NCI-H146 treated with DMSO at 0.1 percent for 48 hours (cell line): ENCODE results near the gene CABLES1.
A peak's percentile ranks its signal among the peaks of the same experiment; 100 is the strongest.

Source experiments
- DNase-seq: peaks from one replicate; lab custom pipeline; 2025; ENCODE audit not compliant: unreplicated experiment; lab: John Stamatoyannopoulos, UW

The CABLES1 gene

DNA sequence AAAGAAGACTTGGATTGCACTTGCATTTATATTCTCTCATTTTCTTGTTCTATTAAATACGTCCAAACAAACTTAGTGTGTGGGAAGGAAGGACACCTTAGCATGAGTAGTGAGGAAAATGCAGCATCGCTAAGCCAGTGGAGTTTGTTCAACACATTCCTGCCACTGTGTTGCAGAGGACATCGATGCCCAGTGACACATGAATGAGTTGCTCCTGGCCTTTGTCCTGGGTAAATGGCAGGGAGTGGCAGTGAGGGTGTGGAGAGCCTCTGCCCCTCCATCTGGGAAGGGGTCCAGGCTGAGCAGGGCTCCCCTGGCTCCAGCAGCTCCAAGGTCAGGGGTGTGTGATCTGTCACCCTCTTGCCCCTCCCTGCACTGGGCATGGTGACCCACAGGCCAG is 75.9 kb downstream of the CABLES1 start:
- no peak for DNase-seq

DNA sequence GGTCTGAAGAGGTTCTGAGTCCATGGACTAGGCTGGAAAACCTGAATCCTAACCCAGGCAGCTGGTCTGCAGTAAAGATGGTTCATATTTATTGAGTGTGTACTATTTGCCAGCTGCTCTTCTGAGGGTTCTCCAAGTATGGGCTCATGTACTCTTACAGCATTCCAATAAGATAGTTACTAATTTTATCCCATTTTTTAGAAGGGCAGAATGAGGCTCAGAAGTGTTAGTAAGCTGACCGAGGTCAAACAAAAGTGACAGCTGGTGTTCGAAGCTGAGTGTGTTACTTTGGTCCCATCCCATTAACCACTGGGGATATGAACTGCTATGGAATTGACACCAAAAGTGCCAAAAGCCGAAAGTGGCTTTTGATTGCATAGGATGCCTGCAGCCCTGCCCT is 76.9 kb downstream of the CABLES1 start:
- no peak for DNase-seq

DNA sequence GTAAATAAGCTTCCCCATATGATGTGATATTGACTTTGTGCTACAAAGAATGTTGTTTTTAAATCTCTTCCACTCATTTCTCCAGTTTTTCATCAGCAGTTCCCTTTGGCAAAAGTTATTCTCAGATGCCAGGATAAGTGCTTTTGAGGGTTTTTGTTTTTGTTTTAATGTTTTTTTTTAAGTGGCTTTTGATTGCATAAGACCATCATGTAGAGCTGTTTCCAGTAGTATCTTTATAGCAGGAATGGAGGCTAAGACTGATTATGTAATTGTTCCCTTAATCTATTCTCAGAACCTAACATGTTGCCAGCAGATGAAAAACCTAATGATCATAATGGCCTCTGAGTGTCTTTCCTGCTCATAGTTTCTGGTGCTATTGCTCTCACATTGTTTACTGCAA is 77.9 kb downstream of the CABLES1 start:
- DNase-seq: no peak

DNA sequence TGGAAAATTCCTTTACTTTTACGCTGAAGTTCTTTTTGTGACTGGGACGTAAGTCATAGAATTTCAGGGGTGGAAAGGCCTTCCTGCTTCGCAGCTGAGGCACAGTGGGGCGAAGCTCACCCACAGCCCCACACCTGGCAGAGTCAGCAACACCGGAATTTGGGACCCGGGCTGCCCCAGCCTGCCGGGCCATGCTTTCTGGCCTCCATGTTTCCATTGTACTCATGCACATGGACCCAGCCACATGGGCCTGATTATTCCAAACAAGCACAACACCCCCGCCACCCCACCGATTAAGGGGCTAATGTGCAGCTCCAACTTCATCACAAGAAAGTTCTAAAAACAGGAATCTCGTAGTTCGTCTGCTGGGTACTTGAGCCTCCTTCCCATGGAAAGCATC is 82.5 kb downstream of the CABLES1 start:
- no peak for DNase-seq

DNA sequence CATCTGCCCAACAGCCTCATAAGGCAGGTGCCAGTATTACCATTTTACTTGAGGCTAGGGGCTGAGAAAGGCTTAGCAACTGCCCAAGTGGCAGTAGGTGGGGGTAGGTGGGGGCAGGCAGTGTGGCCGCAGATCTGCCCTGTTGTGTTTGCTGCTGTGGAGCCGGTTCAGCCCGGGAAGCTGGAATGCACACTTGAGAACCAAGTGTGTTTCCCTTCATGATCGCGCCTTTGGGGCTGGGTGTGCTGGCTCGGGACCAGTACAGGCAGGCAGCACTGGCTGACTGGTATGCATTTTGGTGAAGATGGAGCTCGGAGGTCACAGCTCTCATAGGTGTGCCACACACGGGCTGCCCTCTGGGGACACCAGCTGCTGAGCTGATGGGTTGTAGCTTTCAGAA is 85.1 kb downstream of the CABLES1 start:
- DNase-seq: no peak

DNA sequence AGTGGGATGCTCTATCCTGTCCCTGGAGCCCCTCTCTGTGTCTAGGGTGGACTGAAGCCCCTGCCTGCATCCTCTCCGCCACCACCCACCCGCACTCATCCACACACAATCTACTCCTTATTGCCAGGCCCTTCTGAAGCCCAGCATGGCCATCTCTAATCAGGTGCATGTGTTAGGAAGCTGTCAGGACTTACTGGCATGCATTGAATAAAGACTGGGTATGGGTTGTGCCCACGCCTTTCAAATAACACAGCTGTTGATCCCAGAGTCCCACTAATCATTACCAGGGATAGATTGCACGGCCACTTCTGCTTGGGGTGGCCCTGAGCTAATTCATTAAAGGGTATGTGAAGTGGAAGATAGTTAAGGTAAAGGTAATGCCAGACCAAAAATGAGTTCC is 88.4 kb downstream of the CABLES1 start:
- DNase-seq: no peak

DNA sequence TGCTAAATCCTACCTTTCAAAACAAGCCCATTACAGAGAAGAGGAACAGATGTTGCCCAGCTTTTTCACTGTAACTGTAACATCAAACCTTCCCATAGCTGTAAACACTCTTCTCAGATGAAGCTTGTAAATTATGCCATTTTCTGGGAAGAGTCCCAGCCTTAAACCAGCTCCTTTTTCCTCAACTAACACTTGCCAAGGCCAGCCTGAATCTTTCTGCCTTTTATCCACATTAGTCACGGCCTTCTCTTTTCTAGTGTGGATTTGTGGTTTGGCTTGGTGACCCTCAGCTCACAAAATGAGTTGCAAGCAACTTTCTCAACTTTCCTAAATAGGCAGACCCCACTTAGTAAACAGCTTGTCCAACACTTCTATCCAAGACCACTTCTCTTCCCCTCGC is 90.2 kb downstream of the CABLES1 start:
- no peak for DNase-seq

DNA sequence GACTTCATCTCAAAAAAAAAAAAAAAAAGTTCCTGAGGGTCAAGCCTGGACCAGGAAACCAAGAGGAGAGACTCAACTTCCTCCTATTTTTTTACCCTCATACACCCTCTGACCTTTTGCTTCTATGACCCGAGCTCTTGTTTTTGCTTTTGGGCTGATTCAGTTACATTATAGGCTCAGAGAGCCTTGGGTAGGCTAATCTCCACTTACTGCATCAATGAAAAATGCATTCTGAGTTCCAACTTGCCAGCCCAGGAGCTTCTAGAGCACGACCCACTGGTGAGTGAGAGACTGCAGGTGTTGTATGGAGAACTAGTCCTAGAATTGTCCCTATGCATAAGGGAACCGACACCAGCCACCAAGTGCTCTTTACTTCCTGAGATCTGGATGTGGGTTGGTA is 91.1 kb downstream of the CABLES1 start:
- no peak for DNase-seq

DNA sequence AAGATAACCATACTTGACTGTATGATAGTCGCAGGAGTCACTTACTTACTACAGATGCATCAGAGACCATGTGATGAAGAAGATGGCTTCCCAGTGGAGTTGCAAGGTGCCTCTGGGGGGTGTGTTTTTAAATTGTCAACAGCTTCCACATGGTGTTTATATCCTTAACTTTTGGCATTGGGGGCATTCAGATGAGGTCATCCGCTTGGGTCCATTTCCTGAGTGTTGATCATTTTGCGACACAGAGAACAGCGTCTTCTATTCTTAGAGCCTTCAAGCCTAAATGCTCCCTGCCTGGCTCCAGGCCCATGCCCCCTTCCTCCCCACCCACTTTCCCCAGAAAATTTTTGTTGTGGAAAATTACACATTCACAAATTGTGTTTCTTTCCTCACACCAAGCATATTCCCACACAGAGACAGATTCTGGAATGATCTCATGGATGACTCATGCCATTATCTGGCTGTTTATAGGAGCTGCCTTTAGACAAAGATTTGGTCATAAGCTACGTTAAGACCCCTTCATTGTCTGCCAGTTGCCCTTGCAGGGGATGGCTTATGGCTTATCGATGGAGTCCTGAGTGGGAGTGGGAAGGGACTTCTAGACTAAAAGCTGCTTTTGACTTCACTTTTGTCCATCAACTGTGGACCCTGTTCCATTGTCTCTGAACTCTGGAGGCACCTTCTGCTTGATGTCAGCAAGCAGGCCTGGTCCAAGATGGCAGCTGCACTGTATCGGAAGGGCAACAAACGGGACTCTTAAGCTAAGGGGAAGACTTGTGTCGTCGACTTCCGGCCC is 91.8 kb downstream of the CABLES1 start:
- DNase-seq: no peak

DNA sequence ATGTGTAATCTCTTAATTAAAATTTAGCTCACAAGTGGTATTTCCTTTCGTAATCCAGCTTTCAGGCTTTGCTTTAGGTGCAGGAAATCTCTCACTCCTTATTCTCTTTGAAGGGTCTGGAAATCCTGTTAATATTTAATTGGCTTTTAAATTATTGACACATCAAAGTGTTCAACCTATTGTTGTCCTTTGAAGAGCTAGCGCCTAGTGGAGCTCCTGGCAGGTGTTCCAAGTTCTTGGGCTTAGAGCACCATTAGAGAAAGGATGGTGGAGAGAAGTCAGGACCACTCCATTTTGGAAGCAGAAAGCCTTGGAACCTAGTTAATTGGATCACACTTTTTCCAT is 92.4 kb downstream of the CABLES1 start:
- DNase-seq: peak; percentile 49

DNA sequence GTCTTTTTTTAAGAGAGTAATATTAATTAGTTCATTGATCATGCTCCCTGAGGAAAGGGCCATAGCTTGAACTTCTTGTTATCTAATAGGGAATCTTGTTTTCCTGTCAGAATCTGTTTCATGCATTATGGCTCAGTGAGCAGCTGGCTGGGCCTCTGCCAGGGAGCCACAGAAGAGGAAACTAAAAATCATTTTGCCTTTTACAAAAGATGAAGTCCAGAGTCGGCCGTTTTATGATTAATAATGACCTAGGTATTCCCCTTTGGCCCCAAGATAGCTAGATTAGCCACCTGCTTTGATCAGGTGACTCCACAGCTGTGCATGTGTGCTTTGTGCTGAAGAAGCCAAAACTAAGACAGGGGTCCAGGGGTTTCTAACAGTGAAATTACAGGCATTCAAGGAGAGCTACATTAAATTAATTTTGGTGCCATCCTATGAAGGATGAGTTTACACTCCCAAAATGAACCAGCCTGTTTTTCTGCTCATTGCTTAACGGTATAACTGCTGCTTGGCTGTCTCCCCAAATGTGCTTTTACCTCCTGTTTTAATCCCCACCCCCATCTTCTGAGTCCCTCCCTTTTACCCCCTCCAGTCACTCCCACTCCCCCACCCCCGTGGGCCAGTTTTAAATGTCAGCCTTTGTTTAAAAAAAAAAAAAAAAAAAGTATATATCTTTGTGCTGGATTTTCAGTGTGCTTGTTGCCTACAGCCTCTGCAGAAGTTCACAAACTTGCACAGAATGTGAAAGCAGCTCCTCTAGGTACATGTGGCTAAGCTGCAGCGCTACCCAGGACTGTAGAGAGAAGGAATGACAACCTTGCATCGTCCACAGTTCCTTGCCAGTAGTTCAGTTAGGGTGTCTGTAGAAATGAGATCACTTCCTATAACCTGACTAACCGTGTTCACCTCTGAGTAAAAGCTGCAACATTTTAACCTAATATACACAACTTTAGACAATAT is 93.1 kb downstream of the CABLES1 start:
- DNase-seq: no peak

DNA sequence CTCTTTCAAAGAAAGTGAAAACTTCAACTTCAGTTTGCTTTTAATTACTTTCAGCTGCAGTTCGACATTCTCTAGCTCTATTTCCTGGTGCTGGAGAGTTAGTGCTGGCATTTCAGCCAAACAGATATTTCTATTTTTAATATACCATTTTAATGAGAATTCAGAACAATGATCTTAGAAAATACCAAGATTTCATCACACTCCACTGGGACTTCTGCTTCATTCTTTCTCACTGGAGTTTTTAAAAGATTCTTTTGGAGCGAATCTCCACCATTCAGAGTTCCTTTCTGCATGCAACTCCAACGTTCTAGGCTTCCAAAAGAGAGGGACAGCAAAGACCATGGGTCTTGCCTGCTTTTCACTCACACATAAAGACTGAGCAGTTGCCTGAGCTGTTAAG is 94.2 kb downstream of the CABLES1 start:
- DNase-seq: no peak

DNA sequence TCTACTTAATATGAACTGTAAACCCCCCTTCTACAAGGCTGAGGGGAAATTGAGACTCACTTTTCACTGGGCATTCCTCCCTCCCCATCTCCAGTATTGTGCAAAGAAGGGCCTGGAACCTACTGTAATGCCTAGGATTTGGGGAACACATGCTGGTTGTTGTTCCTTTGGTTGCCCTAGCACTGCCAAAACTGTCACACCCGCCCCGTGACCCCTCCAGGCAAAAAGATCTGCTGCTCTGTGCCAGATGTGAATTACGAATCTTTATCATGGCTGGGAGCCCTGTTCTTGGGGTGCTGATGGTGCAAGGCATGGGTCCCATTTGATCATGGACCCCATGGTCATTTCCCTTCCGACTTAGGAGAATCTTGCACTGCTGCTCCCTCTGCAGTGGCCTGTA is 95.4 kb downstream of the CABLES1 start:
- DNase-seq: no peak

DNA sequence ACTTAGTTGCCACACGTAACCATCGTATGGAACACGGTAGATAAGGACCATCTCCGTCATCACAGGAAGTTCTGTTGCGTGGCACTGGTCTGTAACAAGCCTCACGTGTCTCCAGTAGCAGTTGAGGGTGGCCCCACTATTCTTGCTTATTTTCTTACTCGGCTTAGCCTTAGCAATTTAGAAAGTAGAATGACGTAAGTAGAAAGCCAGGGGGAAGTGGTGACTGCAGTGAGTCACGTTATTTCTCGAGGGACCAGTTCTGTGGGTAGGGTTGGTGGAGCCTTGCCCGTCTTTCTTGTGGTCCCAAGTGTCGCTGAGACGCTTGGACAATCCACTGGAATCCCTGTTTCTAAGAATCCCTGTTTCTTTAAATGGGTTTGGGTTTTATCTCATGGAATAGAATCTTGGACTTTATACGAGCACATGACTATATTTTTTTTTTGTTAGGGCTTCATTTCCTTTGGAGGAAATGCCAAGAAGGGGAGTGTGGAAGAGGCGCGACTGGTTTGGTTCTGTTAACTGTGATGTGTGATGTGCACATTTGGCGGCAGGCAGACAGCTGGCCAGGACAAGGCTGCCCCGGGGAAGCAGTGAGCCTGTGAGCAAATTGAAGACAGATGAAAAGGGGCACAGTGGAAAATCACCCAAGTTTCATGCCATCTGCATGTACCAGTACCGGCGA is 96.2 kb downstream of the CABLES1 start:
- DNase-seq: no peak

DNA sequence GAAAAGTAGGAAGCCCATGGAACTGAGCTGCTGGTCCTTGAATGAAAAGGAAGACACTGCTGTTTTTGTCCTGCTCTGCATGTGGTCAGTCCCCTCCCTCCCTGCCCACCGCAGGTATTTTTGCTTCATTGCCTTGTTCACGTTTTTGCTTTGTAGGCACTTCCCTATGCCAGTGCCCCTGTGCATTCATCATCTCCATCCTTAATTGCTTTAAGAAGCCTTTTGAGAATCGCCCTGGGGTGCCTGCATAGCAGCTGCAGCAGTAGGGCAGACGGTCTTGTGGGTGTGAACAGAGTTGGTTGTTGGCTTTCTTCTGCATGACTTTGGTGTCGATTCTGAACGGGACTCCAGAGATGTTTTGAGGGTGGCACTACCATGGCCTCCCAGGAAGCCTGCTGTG is 97.0 kb downstream of the CABLES1 start:
- DNase-seq: peak; percentile 96

DNA sequence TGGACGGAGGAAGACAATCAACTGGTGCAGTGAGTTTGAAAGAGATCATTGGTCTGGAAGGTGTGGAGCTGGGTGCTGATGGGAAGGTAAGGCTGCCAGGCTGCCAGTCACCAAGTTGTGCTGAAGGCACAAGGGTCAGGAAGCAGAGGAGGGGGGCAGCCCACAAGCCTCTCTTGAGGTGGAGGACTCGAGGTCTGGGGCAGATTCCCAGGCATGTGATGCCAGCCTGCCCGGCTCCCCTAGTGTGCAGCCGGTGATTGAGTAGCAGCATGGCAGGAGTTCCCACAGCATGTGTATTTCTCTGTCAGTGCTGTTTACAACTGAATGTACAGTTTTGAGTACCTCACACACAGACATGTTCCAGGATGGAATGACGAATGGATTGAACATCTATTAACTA is 99.3 kb downstream of the CABLES1 start:
- DNase-seq: no peak

DNA sequence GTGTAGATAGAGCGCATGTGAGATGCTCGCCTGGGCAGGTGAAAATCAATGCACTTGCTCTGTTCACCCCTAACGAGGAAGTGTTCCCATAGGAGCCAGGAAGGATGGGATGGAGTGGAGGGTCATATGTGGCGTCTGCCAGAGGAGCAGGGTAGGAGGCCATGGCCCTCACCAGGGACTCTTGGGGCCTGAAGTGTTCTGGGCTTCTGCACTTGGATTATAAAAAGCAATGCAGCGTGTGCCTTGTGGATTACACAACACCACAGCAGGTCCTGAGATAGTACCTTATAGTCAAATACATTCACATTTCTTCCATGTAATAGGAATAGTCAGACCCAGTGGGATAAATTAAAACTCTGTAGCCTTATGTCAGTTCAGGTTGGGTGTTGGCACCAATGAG is 100.1 kb downstream of the CABLES1 start:
- DNase-seq: no peak

DNA sequence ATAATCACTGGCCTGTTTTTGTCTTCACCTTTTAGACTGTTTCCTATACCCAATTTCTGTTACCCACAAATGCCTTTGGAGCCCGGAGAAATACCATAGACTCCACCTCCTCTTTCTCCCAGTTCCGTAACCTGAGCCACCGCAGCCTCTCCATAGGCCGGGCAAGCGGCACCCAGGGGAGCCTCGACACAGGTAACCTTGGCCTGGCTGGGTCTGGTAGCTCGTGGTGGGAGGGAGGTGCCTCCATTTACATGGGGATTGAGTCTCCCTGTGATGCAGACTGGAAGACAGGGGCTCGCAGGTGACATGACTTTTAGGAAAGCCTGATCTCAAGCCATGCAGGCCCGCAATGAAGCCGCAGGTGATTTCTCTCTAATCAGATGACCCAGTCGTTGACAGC is 100.6 kb downstream of the CABLES1 start:
- no peak for DNase-seq

DNA sequence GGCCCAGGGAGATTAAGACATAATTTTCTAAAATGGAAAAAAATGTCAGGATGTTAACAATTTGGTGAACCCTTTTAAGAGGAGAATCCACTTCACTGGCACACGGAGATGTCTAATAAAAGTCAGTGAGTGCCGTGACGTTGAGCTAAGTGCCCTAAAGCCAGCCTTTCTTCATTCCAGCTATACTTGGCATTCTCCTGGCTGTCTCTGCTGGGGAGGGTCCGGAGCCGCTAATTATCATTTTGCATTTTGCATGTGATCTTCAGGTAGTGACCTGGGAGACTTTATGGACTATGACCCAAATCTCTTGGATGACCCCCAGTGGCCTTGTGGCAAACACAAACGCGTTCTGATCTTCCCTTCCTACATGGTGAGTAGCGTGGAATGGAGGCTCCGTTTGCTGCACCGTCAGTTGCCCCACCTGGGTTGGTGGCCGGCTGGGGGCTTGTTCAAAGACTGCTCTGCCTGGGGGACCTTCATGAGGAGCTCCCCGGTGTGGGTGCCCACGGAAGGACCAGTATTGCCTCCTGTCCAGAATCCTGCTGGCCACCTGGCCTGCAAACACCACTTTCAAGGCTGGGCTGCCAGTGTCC is 101.7 kb downstream of the CABLES1 start:
- no peak for DNase-seq

DNA sequence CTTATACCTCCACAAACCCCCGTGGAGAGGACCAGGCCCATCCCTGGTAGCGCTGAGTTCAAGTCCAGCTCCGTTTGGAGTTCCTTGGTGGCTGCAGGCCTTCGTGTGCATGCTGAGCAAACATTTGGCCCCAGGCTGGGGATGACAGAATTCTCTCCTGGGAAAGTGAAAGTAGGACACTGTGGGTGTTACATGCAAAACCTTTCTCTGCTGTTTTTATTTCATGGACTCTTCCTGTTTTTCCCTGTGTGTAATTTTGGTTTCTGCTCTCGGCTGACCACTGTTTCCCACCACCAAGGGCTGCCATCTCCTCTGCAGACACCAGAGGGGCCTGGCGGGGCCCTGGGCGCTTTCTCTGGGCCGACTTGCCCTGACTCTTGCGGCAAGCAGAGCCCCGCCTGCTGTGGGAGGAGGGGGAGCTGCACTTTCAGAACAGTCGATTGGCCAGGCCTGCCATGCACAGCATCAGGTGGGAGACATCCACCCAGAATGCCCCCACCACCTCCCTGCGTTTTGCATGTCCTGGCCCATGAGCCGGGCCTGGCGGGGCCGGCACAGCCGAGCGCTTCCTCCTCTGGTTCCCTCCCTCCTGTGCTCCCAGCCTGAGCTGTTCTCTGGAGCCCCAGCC is 102.4 kb downstream of the CABLES1 start:
- DNase-seq: no peak

DNA sequence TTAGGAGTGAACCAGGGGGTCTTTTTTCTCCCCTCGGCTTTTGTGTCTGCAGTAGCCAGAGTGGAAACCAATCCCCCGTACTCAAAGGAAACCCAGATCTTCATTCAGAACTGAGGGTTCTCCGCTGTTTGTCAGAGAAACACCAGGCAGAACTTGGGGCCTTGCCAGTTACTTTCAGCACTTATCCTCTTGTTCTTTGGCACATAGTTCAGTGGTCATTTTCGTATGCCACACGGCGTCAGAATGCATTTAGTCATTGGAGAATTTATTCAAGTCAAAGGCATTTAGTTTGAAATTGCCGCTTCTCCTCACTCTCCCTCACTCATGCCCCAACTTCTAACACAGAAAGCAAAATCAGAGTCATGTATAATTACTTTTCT is 102.9 kb downstream of the CABLES1 start:
- DNase-seq: no peak
